Kidney (tissue), 14 donors: Measurements from ENCODE around the gene ANO2. TPM values are rescaled to one million over a fixed set of nuclear protein-coding genes. Genes with fewer than 3 reads are reported as not detected.

Experiments used
- DNase-seq, 5 donors: peaks; one replicate each; pipeline ENCODE4 v3.0.0-alpha.2; 2013 to 2020
- FAIRE-seq: peaks from 2 replicates; lab custom pipeline; 2012; peaks lifted over from hg19 to GRCh38; lab: Jason Lieb, UNC
- H3K27ac ChIP-seq, 2 donors: one replicate each; pipeline ENCODE4 v1.7.0; 2013; ENCODE audit warnings: low read depth in 2 of 2, low read length in 2 of 2, inconsistent platforms in 1 of 2
- H3K27me3 ChIP-seq: one replicate; pipeline ENCODE4 v1.7.1; 2013; ENCODE audit warnings: low read length, inconsistent platforms; ENCODE audit not compliant: control insufficient read depth, insufficient read depth
- H3K36me3 ChIP-seq, 3 donors: one replicate each; pipeline versions ENCODE4 v1.7.0 to v1.7.1; 2013; ENCODE audit warnings: low read length in 3 of 3, control low read depth in 1 of 3, inconsistent platforms in 1 of 3; ENCODE audit not compliant: insufficient read depth in 3 of 3, control insufficient read depth in 2 of 3
- H3K4me1 ChIP-seq, 3 donors: one replicate each; pipeline versions ENCODE4 v1.7.0 to v1.7.1; 2013; ENCODE audit warnings: low read length in 3 of 3, inconsistent platforms in 1 of 3, low read depth in 1 of 3; ENCODE audit not compliant: control insufficient read depth in 2 of 3, insufficient read depth in 2 of 3
- H3K4me3 ChIP-seq, 3 donors: one replicate each; pipeline versions ENCODE4 v1.7.0 to v1.8.1; 2013; ENCODE audit warnings: low read length in 3 of 3, control low read depth in 1 of 3, inconsistent platforms in 1 of 3
- H3K9ac ChIP-seq, 3 donors: one replicate each; pipeline versions ENCODE4 v1.7.0 to v1.7.1; 2013; ENCODE audit warnings: low read length in 3 of 3, control low read depth in 1 of 3, inconsistent platforms in 1 of 3
- H3K9me3 ChIP-seq, 3 donors: one replicate each; pipeline versions ENCODE4 v1.7.0 to v1.7.1; 2013; ENCODE audit warnings: low read length in 3 of 3, control low read depth in 1 of 3, inconsistent platforms in 1 of 3; ENCODE audit not compliant: control insufficient read depth in 2 of 3, insufficient read depth in 1 of 3
- CTCF ChIP-seq: IDR thresholded peaks from 3 replicates; pipeline ENCODE4 v1.5.1; 2012; ENCODE audit warnings: mild to moderate bottlenecking, moderate library complexity, borderline replicate concordance; ENCODE audit not compliant: insufficient read depth; ENCODE audit errors: extremely low read depth
- intact Hi-C: fragments of 100-400 bp; cut with DNase I; formaldehyde crosslinking; loops from one replicate; pipeline ENCODE4 v1.11.1; 2022
- polyA plus RNA-seq: library from polyadenylated mRNA; stranded (reverse); fragments of 350-450 nt; fragmentation: Illumina TruSeq; extraction: RNeasy Lipid Tissue Mini Kit (QIAGEN cat#74804); gene quantifications from one replicate; pipeline ENCODE4 v1.2.3, GENCODE V29; 2014; ENCODE audit warnings: low read depth, low replicate concordance; ENCODE audit not compliant: insufficient read depth
- total RNA-seq: library from RNA; stranded (reverse); fragmentation: NEBNext Ultra II Directional; extraction: Animal tissue kit (Norgen Biotek cat#: 25700); gene quantifications from one replicate; pipeline ENCODE4 v1.2.1, GENCODE V29; 2021
- donor health status: control.
- donor health status: control.
- donor health status: control.
- donor health status: control.
- donor health status: control.
- donor health status: DM: yes; HTN: yes; CAD: no.
- donor health status: Normal renal cell carcinoma (clear cell type).

ANO2 gene
- total and polyA plus RNA-seq, 2 donors from 2014 or later = 0.34 to 4.4 TPM

GRCh38 chr12:5567016-5567725 lies 377.9 kb downstream of the ANO2 start:
- peaks cover 0 to 2% (median 0%) of the 10 kb centered on the region in 3 donors for H3K4me1 ChIP-seq
- no peaks in the 10 kb centered on the region for H3K36me3 ChIP-seq
- H3K27ac ChIP-seq = no peak overlapping the region
- H3K9ac ChIP-seq = no peak overlapping the region
- DNase-seq (peak in 4 of 5 donors; percentile 79 to 93 (median 86)), FAIRE-seq (no peak)
- H3K27me3 ChIP-seq = no peaks in the 10 kb centered on the region
- intact Hi-C loops = no loop called here
- H3K4me3 ChIP-seq = no peak overlapping the region
- H3K9me3 ChIP-seq = no peaks in the 10 kb centered on the region
- TF ChIP-seq CTCF = no peak

GRCh38 chr12:5565933-5566599 lies 379.0 kb downstream of the ANO2 start:
- no peak for TF ChIP-seq CTCF
- Histone ChIP-seq H3K27me3 (no peaks in the 10 kb centered on the region), H3K36me3 (no peaks in the 10 kb centered on the region), H3K9ac (no peak overlapping the region), H3K9me3 (no peaks in the 10 kb centered on the region), H3K4me1 (peaks cover 0 to 2% (median 0%) of the 10 kb centered on the region in 3 donors), H3K4me3 (no peak overlapping the region), H3K27ac (no peak overlapping the region)
- FAIRE-seq (no peak), DNase-seq (peak in 1 of 5 donors; percentile 5)
- intact Hi-C loops = no loop called here

GRCh38 chr12:5562581-5562980 lies 382.5 kb downstream of the ANO2 start:
- intact Hi-C loops = no loop called here
- no peaks in the 10 kb centered on the region for H3K36me3 ChIP-seq
- no peaks in the 10 kb centered on the region for H3K27me3 ChIP-seq
- no peak for TF ChIP-seq CTCF
- H3K9ac ChIP-seq = no peak overlapping the region
- peaks cover 0 to 2% (median 0%) of the 10 kb centered on the region in 3 donors for H3K4me1 ChIP-seq
- FAIRE-seq (no peak), DNase-seq (peak in 1 of 5 donors; percentile 6)
- H3K9me3 ChIP-seq = no peaks in the 10 kb centered on the region
- H3K4me3 ChIP-seq = no peak overlapping the region
- H3K27ac ChIP-seq = no peak overlapping the region
